K562 (cell line): ENCODE results near the gene PRSS53. TPM values are rescaled to one million over a fixed set of nuclear protein-coding genes. Genes with fewer than 3 reads are reported as not detected.

ENCODE experiments used
- BCLAF1 ChIP-seq, 2 experiments: fragments of 450-650 bp in 1 of 2; IDR thresholded peaks; 2 replicates each; pipeline ENCODE4 v1.6.1; 2011 to 2017; ENCODE audit warnings: low read depth in 2 of 2, antibody characterized with exemption in 1 of 2, borderline replicate concordance in 1 of 2, low read length in 1 of 2, mild to moderate bottlenecking in 1 of 2, mixed read lengths in 1 of 2; ENCODE audit not compliant: control insufficient read depth in 1 of 2
- BCOR ChIP-seq: fragments of 450-650 bp; IDR thresholded peaks from 2 replicates; pipeline ENCODE4 v1.6.1; 2016
- CBFA2T3 ChIP-seq: fragments of 450-650 bp; IDR thresholded peaks from 2 replicates; pipeline ENCODE4 v1.6.1; 2017
- ETV6 ChIP-seq, 3 experiments: fragments of 150-350 bp in 1 of 3; sonication (generic) in 1 of 3; formaldehyde crosslinking in 1 of 3; IDR thresholded peaks; 2 replicates each; pipeline versions ENCODE4 v1.6.1 to v1.8.0; 2014 to 2022; ENCODE audit warnings: borderline replicate concordance in 2 of 3, low read depth in 2 of 3, antibody characterized with exemption in 1 of 3, low read length in 1 of 3, mild to moderate bottlenecking in 1 of 3, missing genetic modification reagents in 1 of 3
- MAX ChIP-seq: sonication (generic); formaldehyde crosslinking; IDR thresholded peaks from 2 replicates; pipeline ENCODE4 v1.9.0; 2022; ENCODE audit warnings: mild to moderate bottlenecking, missing genetic modification reagents
- NR4A1 ChIP-seq, 2 experiments: fragments of 250-450 bp in 1 of 2; fragments of 450-650 bp in 1 of 2; sonication (Bioruptor Pico) in 1 of 2; IDR thresholded peaks; 2 replicates each; pipeline versions ENCODE4 v1.4.0 to v1.6.1; 2016 to 2020; ENCODE audit warnings: mild to moderate bottlenecking in 2 of 2, missing compliant biosample characterization in 1 of 2, missing genetic modification characterization in 1 of 2, moderate library complexity in 1 of 2
- RAD51 ChIP-seq: fragments of 450-650 bp; IDR thresholded peaks from 2 replicates; pipeline ENCODE4 v1.7.1; 2016; ENCODE audit warnings: low read depth, mild to moderate bottlenecking, borderline replicate concordance
- SMAD4 ChIP-seq: fragments of 250-450 bp; sonication (Bioruptor Pico); conservative IDR thresholded peaks from 2 replicates; pipeline ENCODE4 v1.8.0; 2021; ENCODE audit warnings: inconsistent platforms, mild to moderate bottlenecking, moderate library complexity
- ZBTB11 ChIP-seq, 3 experiments: fragments of 200-800 bp in 1 of 3; fragments of 250-450 bp in 1 of 3; fragments of 450-650 bp in 1 of 3; sonication (Bioruptor Pico) in 1 of 3; sonication (Bioruptor generic) in 1 of 3; formaldehyde crosslinking in 1 of 3; IDR thresholded peaks; 2 replicates each; pipeline versions ENCODE4 v1.6.1 to v1.8.0; 2016 to 2022; ENCODE audit warnings: mild to moderate bottlenecking in 2 of 3, missing genetic modification characterization in 2 of 3, missing compliant biosample characterization in 1 of 3, moderate library complexity in 1 of 3
- ZBTB34 ChIP-seq: fragments of 250-450 bp; sonication (Bioruptor Pico); IDR thresholded peaks from 2 replicates; pipeline ENCODE4 v1.8.0; 2021; ENCODE audit warnings: mild to moderate bottlenecking, moderate library complexity
- ZMIZ1 ChIP-seq, 2 experiments: fragments of 150-350 bp in 1 of 2; IDR thresholded peaks; 2 replicates each; pipeline ENCODE4 v1.6.1; 2012 to 2016; ENCODE audit warnings: low read depth in 2 of 2, low read length in 2 of 2, mild to moderate bottlenecking in 1 of 2, moderate library complexity in 1 of 2
- ZSCAN29 ChIP-seq: fragments of 450-650 bp; IDR thresholded peaks from 2 replicates; pipeline ENCODE4 v1.6.1; 2017
- polyA plus RNA-seq, 8 experiments: library from polyadenylated mRNA; depleted of rRNA in 4 of 8; stranded (reverse) in 5 of 8; unstranded in 3 of 8; fragments of >200 nt; fragmentation: Nextera tagmentation in 2 of 8; fragmentation: Illumina TruSeq in 1 of 8; extraction: Ambion mirVana in 2 of 8; extraction: Trizol in 1 of 8; gene quantifications; 2 replicates each; pipeline versions ENCODE4 v1.2.1 to v1.2.3, GENCODE V29; 2011 to 2014; ENCODE audit warnings: inconsistent platforms in 1 of 8, missing spikeins in 1 of 8
- total RNA-seq, 7 experiments: library from RNA; depleted of rRNA in 6 of 7; stranded (reverse); fragments of >200 nt in 6 of 7; fragmentation: Illumina TruSeq in 2 of 7; extraction: Trizol in 2 of 7; gene quantifications; 2 replicates each; pipeline versions ENCODE4 v1.2.1 to v1.2.3, GENCODE V29; 2011 to 2021; ENCODE audit warnings: low replicate concordance in 1 of 7

The PRSS53 gene
- total and polyA plus RNA-seq, 9 of the 15 experiments (the other 6 are each of a cell fraction or from before 2014, with no cell fraction given) = 0.40 to 1.9 (median 0.78) TPM; not detected in 2

GRCh38 chr16:31105677-31106213 lies 17.0 kb upstream of the PRSS53 start (continued):
- no peak for TF ChIP-seq ETV6 (IDR thresholded peaks at IDR 0.05; ENCODE audit: borderline replicate concordance in 1 of 2, low read depth in 2 of 2, low read length in 1 of 2)
- no peak for TF ChIP-seq ETV6 (CRISPR knock-in tag; IDR thresholded peaks at IDR 0.05; ENCODE audit: borderline replicate concordance)
- peak; percentile 87 for TF ChIP-seq MAX
- TF ChIP-seq RAD51 = peak; percentile 67
- TF ChIP-seq ZBTB11 (CRISPR knock-in tag; IDR thresholded peaks at IDR 0.05) = peak in 1 of 3 experiments; percentile 57; a peak in 2 of 6 replicates
- TF ChIP-seq ZBTB34 (CRISPR knock-in tag) = peak; percentile 83; the same call in 1 of the 2 replicates
- no peak for TF ChIP-seq NR4A1 (CRISPR knock-in tag; IDR thresholded peaks at IDR 0.05)
- TF ChIP-seq NR4A1 (tag; IDR thresholded peaks at IDR 0.05) = peak; percentile 67; the same call in 1 of the 2 replicates
- TF ChIP-seq SMAD4 = peak; percentile 97
- TF ChIP-seq CBFA2T3 = 0 out of 2 replicates have a peak, but pooled peaks have one; percentile 21
- 0 out of 4 replicates have a peak, but pooled peaks of 1 of the 2 experiments have one; percentile 39 for TF ChIP-seq ZMIZ1 (IDR thresholded peaks at IDR 0.05; ENCODE audit: low read depth in 2 of 2, low read length in 2 of 2)
- TF ChIP-seq BCOR = peak; percentile 47
- TF ChIP-seq ZSCAN29 = no peak
- TF ChIP-seq BCLAF1 (IDR thresholded peaks at IDR 0.05; ENCODE audit: borderline replicate concordance in 1 of 2, control insufficient read depth in 1 of 2, low read depth in 2 of 2, low read length in 1 of 2) = peak in 1 of 2 experiments; percentile 84; a peak in 1 of 4 replicates
